HepG2 (cell line): ENCODE results near the gene RSAD1. TPM values are rescaled to one million over a fixed set of nuclear protein-coding genes. Genes with fewer than 3 reads are reported as not detected.

Source experiments
- CCAR2 ChIP-seq: fragments of 200-400 bp; formaldehyde crosslinking; optimal IDR thresholded peaks from 2 replicates; pipeline ENCODE3; 2018; ENCODE audit warnings: low read depth, mild to moderate bottlenecking, low read length, moderate library complexity
- ETV5 ChIP-seq: IDR thresholded peaks from 2 replicates; pipeline ENCODE4 v1.6.1; 2018; ENCODE audit warnings: missing biosample characterization, missing genetic modification reagents, inconsistent platforms, borderline replicate concordance
- FOXK2 ChIP-seq: fragments of 450-650 bp; IDR thresholded peaks from 2 replicates; pipeline ENCODE4 v1.6.1; 2016
- GABPA ChIP-seq, 2 experiments: IDR thresholded peaks; 2 replicates each; pipeline ENCODE4 v1.6.1; 2011 to 2016; ENCODE audit warnings: low read depth in 2 of 2, low read length in 1 of 2, missing biosample characterization in 1 of 2, missing genetic modification characterization in 1 of 2
- LCORL ChIP-seq, 2 experiments: fragments of 450-650 bp in 1 of 2; sonication (generic) in 1 of 2; formaldehyde crosslinking in 1 of 2; IDR thresholded peaks; 2 replicates each; pipeline versions ENCODE4 v1.5.0 to v1.6.1; 2017 to 2020; ENCODE audit warnings: antibody characterized with exemption in 1 of 2, missing genetic modification reagents in 1 of 2
- MED1 ChIP-seq: sonication (generic); formaldehyde crosslinking; IDR thresholded peaks from 2 replicates; pipeline ENCODE4 v1.4.0; 2020; ENCODE audit warnings: missing genetic modification reagents
- MYC ChIP-seq: sonication (generic); formaldehyde crosslinking; IDR thresholded peaks from 2 replicates; pipeline ENCODE4 v1.9.0; 2021; ENCODE audit warnings: missing genetic modification reagents, borderline replicate concordance
- NCOA2 ChIP-seq: sonication (generic); formaldehyde crosslinking; IDR thresholded peaks from 2 replicates; pipeline ENCODE4 v1.8.0; 2022; ENCODE audit warnings: inconsistent platforms
- PHF8 ChIP-seq: sonication (generic); formaldehyde crosslinking; IDR thresholded peaks from 2 replicates; pipeline ENCODE4 v1.5.0; 2020; ENCODE audit warnings: missing genetic modification reagents
- POGZ ChIP-seq: sonication (generic); formaldehyde crosslinking; IDR thresholded peaks from 2 replicates; pipeline ENCODE4 v1.4.0; 2020; ENCODE audit warnings: mild to moderate bottlenecking, missing genetic modification reagents
- PRDM4 ChIP-seq: sonication (generic); formaldehyde crosslinking; IDR thresholded peaks from 2 replicates; pipeline ENCODE4 v1.9.0; 2021; ENCODE audit warnings: missing genetic modification reagents, borderline replicate concordance
- SAP130 ChIP-seq: IDR thresholded peaks from 2 replicates; pipeline ENCODE4 v1.6.1; 2016; ENCODE audit warnings: low read depth
- SMARCE1 ChIP-seq: fragments of 450-650 bp; IDR thresholded peaks from 2 replicates; pipeline ENCODE4 v1.6.1; 2017; ENCODE audit warnings: borderline replicate concordance
- TOE1 ChIP-seq: sonication (generic); formaldehyde crosslinking; IDR thresholded peaks from 2 replicates; pipeline ENCODE4 v1.4.0; 2020; ENCODE audit warnings: mild to moderate bottlenecking, missing genetic modification reagents
- XBP1 ChIP-seq: sonication (generic); formaldehyde crosslinking; IDR thresholded peaks from 2 replicates; pipeline ENCODE4 v1.5.0; 2020; ENCODE audit warnings: missing genetic modification reagents
- ZBTB7B ChIP-seq: sonication (generic); formaldehyde crosslinking; IDR thresholded peaks from 2 replicates; pipeline ENCODE4 v1.4.0; 2020; ENCODE audit warnings: missing genetic modification reagents
- ZMYM4 ChIP-seq: sonication (generic); formaldehyde crosslinking; IDR thresholded peaks from 2 replicates; pipeline ENCODE4 v1.8.1; 2023; ENCODE audit warnings: mild to moderate bottlenecking, missing genetic modification reagents
- ZNF660 ChIP-seq: sonication (generic); formaldehyde crosslinking; IDR thresholded peaks from 2 replicates; pipeline ENCODE4 v1.5.1; 2020; ENCODE audit warnings: mild to moderate bottlenecking, low read depth, missing genetic modification reagents, borderline replicate concordance
- ZNF792 ChIP-seq: IDR thresholded peaks from 2 replicates; pipeline ENCODE4 v1.6.1; 2016
- polyA plus RNA-seq, 8 experiments: library from polyadenylated mRNA; depleted of rRNA in 3 of 8; stranded (reverse) in 7 of 8; unstranded in 1 of 8; fragments of >200 nt; fragmentation: Illumina TruSeq in 4 of 8; extraction: Trizol in 4 of 8; gene quantifications; 2 replicates each; pipeline versions ENCODE4 v1.2.1 to v1.2.3, GENCODE V29; 2011 to 2016; ENCODE audit warnings: low read depth in 4 of 8, missing spikeins in 1 of 8, mixed read lengths in 1 of 8; ENCODE audit not compliant: insufficient read depth in 1 of 8
- total RNA-seq, 5 experiments: library from RNA; depleted of rRNA; stranded (reverse); fragments of >200 nt; fragmentation: Illumina TruSeq; extraction: Trizol; gene quantifications; 2 replicates each; pipeline ENCODE4 v1.2.3, GENCODE V29; 2016; ENCODE audit warnings: low read depth in 1 of 5
- TF ChIP-seq, protein P1 (sequence below): IDR thresholded peaks from 2 replicates; pipeline ENCODE4 v1.6.1; 2016; ENCODE audit warnings: low read depth, control low read depth
- TF ChIP-seq, protein P2 (sequence below): sonication (generic); formaldehyde crosslinking; IDR thresholded peaks from 2 replicates; pipeline ENCODE4 v1.4.0; 2020; ENCODE audit warnings: missing genetic modification reagents

The RSAD1 gene
- total and polyA plus RNA-seq, 2 of the 13 experiments (the other 11 are each of a cell fraction or from before 2014, with no cell fraction given), result 22.7 to 27.7 TPM

DNA sequence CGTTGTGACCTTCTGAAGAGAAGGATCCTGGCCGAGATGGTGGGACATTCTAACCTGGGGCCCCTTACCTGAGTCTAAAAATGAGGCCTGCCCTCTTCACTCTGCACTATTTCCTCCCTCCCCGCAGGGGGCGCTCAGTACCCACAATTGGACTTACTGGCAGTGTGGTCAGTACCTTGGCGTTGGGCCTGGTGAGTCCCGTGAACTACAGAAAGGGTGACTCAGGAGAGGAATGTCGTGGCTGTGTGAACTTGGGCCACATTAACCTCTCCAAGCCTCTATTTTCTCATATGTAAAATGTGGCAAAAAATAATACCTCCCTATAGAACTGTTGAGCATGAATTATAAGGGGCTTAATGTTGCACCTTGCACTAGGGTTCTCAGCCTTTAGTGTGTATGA lies 3.9 kb downstream of the RSAD1 start (continued):
- TF ChIP-seq POGZ (CRISPR knock-in tag) (0 out of 2 replicates have a peak, but pooled peaks have one; percentile 30), ZMYM4 (CRISPR knock-in tag) (0 out of 2 replicates have a peak, but pooled peaks have one; percentile 26), XBP1 (CRISPR knock-in tag) (no peak), CCAR2 (no peak), LCORL (IDR thresholded peaks at IDR 0.05) (no peak), LCORL (CRISPR knock-in tag; IDR thresholded peaks at IDR 0.05) (peak; percentile 58; the same call in 1 of the 2 replicates), MED1 (peak; percentile 48; the same call in 1 of the 2 replicates), SMARCE1 (no peak), ETV5 (CRISPR knock-in tag) (peak; percentile 55; the same call in 1 of the 2 replicates), TOE1 (0 out of 2 replicates have a peak, but pooled peaks have one; percentile 14), NCOA2 (0 out of 2 replicates have a peak, but pooled peaks have one; percentile 48), PHF8 (CRISPR knock-in tag) (peak; percentile 37; the same call in 1 of the 2 replicates), PRDM4 (CRISPR knock-in tag) (no peak), GABPA (IDR thresholded peaks at IDR 0.05; ENCODE audit: low read depth, low read length) (no peak), GABPA (CRISPR knock-in tag; IDR thresholded peaks at IDR 0.05; ENCODE audit: low read depth) (peak; percentile 33; the same call in 1 of the 2 replicates), FOXK2 (no peak), MYC (CRISPR knock-in tag) (peak; percentile 64; the same call in 1 of the 2 replicates), ZNF792 (CRISPR knock-in tag) (no peak), ZBTB7B (CRISPR knock-in tag) (no peak; the same call in 1 of the 2 replicates), SAP130 (CRISPR knock-in tag) (peak; percentile 80), ZNF660 (CRISPR knock-in tag) (no peak)
- TF ChIP-seq, protein P1, sequence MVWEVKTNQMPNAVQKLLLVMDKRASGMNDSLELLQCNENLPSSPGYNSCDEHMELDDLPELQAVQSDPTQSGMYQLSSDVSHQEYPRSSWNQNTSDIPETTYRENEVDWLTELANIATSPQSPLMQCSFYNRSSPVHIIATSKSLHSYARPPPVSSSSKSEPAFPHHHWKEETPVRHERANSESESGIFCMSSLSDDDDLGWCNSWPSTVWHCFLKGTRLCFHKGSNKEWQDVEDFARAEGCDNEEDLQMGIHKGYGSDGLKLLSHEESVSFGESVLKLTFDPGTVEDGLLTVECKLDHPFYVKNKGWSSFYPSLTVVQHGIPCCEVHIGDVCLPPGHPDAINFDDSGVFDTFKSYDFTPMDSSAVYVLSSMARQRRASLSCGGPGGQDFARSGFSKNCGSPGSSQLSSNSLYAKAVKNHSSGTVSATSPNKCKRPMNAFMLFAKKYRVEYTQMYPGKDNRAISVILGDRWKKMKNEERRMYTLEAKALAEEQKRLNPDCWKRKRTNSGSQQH (CRISPR knock-in tag), result no peak
- TF ChIP-seq, protein P2, sequence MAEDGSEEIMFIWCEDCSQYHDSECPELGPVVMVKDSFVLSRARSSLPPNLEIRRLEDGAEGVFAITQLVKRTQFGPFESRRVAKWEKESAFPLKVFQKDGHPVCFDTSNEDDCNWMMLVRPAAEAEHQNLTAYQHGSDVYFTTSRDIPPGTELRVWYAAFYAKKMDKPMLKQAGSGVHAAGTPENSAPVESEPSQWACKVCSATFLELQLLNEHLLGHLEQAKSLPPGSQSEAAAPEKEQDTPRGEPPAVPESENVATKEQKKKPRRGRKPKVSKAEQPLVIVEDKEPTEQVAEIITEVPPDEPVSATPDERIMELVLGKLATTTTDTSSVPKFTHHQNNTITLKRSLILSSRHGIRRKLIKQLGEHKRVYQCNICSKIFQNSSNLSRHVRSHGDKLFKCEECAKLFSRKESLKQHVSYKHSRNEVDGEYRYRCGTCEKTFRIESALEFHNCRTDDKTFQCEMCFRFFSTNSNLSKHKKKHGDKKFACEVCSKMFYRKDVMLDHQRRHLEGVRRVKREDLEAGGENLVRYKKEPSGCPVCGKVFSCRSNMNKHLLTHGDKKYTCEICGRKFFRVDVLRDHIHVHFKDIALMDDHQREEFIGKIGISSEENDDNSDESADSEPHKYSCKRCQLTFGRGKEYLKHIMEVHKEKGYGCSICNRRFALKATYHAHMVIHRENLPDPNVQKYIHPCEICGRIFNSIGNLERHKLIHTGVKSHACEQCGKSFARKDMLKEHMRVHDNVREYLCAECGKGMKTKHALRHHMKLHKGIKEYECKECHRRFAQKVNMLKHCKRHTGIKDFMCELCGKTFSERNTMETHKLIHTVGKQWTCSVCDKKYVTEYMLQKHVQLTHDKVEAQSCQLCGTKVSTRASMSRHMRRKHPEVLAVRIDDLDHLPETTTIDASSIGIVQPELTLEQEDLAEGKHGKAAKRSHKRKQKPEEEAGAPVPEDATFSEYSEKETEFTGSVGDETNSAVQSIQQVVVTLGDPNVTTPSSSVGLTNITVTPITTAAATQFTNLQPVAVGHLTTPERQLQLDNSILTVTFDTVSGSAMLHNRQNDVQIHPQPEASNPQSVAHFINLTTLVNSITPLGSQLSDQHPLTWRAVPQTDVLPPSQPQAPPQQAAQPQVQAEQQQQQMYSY (CRISPR knock-in tag), result no peak
